CD4-positive, CD25-positive, alpha-beta regulatory T cell (primary cell): ENCODE results near the gene KCNE3. TPM values are rescaled to one million over a fixed set of nuclear protein-coding genes. Genes with fewer than 3 reads are reported as not detected.

ENCODE experiments used
- ATAC-seq, 2 donors: fragments of 150-1000 bp; cut with Tn5 transposase; one replicate each; pipeline ENCODE4 v1.10.0; 2021; ENCODE audit warnings: low read depth in 2 of 2, moderate number of reproducible peaks in 2 of 2, moderate library complexity in 1 of 2
- DNase-seq, 3 donors: peaks; one replicate each; pipeline versions ENCODE4 v3.0.0 to v3.0.0-alpha.2; 2012 to 2022; ENCODE audit warnings: mixed read lengths in 1 of 3
- H3K27ac ChIP-seq: one replicate; pipeline ENCODE4 v1.7.0; 2013; ENCODE audit warnings: mild to moderate bottlenecking, low read length; ENCODE audit not compliant: insufficient read depth, poor library complexity, severe bottlenecking
- H3K27me3 ChIP-seq: one replicate; pipeline ENCODE4 v1.7.0; 2013; ENCODE audit warnings: low read length; ENCODE audit not compliant: control insufficient read depth, insufficient read depth
- H3K36me3 ChIP-seq: one replicate; pipeline ENCODE4 v1.7.0; 2013; ENCODE audit warnings: mild to moderate bottlenecking, low read length, moderate library complexity; ENCODE audit not compliant: control insufficient read depth, insufficient read depth
- H3K4me1 ChIP-seq: 2 replicates; pipeline ENCODE4 v1.7.0; 2013; ENCODE audit warnings: mild to moderate bottlenecking, low read length; ENCODE audit not compliant: insufficient read depth, control insufficient read depth, poor library complexity, severe bottlenecking
- H3K4me3 ChIP-seq: one replicate; pipeline ENCODE4 v1.7.0; 2013; ENCODE audit warnings: low read depth, mild to moderate bottlenecking, low read length, moderate library complexity
- H3K9me3 ChIP-seq, 2 experiments: 1 replicate in 1 of 2; 2 replicates in 1 of 2; pipeline ENCODE4 v1.7.0; 2013; ENCODE audit warnings: low read length in 2 of 2, mild to moderate bottlenecking in 1 of 2, moderate library complexity in 1 of 2; ENCODE audit not compliant: control insufficient read depth in 2 of 2
- H3K27ac Mint-ChIP-seq, 3 donors: one replicate each; pipeline ENCODE4 v1.8.0; 2020 to 2022; ENCODE audit warnings: mild to moderate bottlenecking in 3 of 3, mixed read lengths in 3 of 3, moderate library complexity in 2 of 3
- H3K27me3 Mint-ChIP-seq: one replicate; pipeline ENCODE4 v1.8.0; 2022; ENCODE audit warnings: mild to moderate bottlenecking, mixed read lengths
- H3K36me3 Mint-ChIP-seq: one replicate; pipeline ENCODE4 v1.8.0; 2020; ENCODE audit warnings: mixed read lengths
- H3K4me1 Mint-ChIP-seq, 4 donors: one replicate each; pipeline ENCODE4 v1.8.0; 2020 to 2022; ENCODE audit warnings: mixed read lengths in 4 of 4, mild to moderate bottlenecking in 1 of 4
- H3K4me3 Mint-ChIP-seq, 4 donors: one replicate each; pipeline ENCODE4 v1.8.0; 2020 to 2022; ENCODE audit warnings: mild to moderate bottlenecking in 4 of 4, mixed read lengths in 4 of 4, moderate library complexity in 3 of 4
- H3K9me3 Mint-ChIP-seq, 7 donors: one replicate each; pipeline ENCODE4 v1.8.0; 2020 to 2022; ENCODE audit warnings: mixed read lengths in 7 of 7, mild to moderate bottlenecking in 3 of 7, moderate library complexity in 2 of 7
- polyA plus RNA-seq, 4 donors: library from polyadenylated mRNA; unstranded; fragments of 300-500 nt; fragmentation: Illumina TruSeq; gene quantifications; one replicate each; pipeline ENCODE4 v1.2.3, GENCODE V29; 2021
- total RNA-seq: library from RNA; stranded (reverse); gene quantifications from one replicate; pipeline ENCODE4 v1.2.3, GENCODE V29; 2022

KCNE3 gene
- total and polyA plus RNA-seq, 5 donors from 2014 or later = 0.14 TPM; not detected in 4

- Mint-ChIP-seq H3K27ac (no peak overlapping the region), H3K4me1 (no peaks in the 10 kb centered on the region), H3K4me3 (no peak overlapping the region), H3K9me3 (no peaks in the 10 kb centered on the region), H3K36me3 (no peaks in the 10 kb centered on the region), H3K27me3 (peaks cover 22% of the 10 kb centered on the region)
- Histone ChIP-seq H3K9me3 (no peaks in the 10 kb centered on the region), H3K4me3 (no peak overlapping the region), H3K4me1 (no peaks in the 10 kb centered on the region), H3K36me3 (no peaks in the 10 kb centered on the region), H3K27ac (no peak overlapping the region), H3K27me3 (no peaks in the 10 kb centered on the region)
- ATAC-seq (no peak), DNase-seq (no peak)
Observed at GRCh38 chr11:74478877-74479731, 11.8 kb upstream of the KCNE3 start.

- no peak overlapping the region for H3K4me3 ChIP-seq
- H3K4me1 ChIP-seq = no peaks in the 10 kb centered on the region
- Mint-ChIP-seq H3K27ac (no peak overlapping the region), H3K4me1 (peaks cover 0 to 6% (median 0%) of the 10 kb centered on the region in 4 donors), H3K9me3 (no peaks in the 10 kb centered on the region), H3K36me3 (no peaks in the 10 kb centered on the region), H3K27me3 (peaks cover 22% of the 10 kb centered on the region), H3K4me3 (no peak overlapping the region)
- DNase-seq (no peak), ATAC-seq (no peak)
- no peaks in the 10 kb centered on the region for H3K9me3 ChIP-seq
- H3K27ac ChIP-seq = no peak overlapping the region
- no peaks in the 10 kb centered on the region for H3K36me3 ChIP-seq
- no peaks in the 10 kb centered on the region for H3K27me3 ChIP-seq
Observed at GRCh38 chr11:74476536-74476935, 9.2 kb upstream of the KCNE3 start.

GRCh38 chr11:74474316-74474715, 7.0 kb upstream of the KCNE3 start:
- H3K4me1 Mint-ChIP-seq = peaks cover 0 to 6% (median 0%) of the 10 kb centered on the region in 4 donors
- H3K27ac ChIP-seq = no peak overlapping the region
- no peak for ATAC-seq
- no peak for DNase-seq
- H3K27ac Mint-ChIP-seq = no peak overlapping the region
- peaks cover 19% of the 10 kb centered on the region for H3K27me3 Mint-ChIP-seq
- H3K27me3 ChIP-seq = peaks cover under 1% of the 10 kb centered on the region
- no peaks in the 10 kb centered on the region for H3K4me1 ChIP-seq
- no peak overlapping the region for H3K4me3 ChIP-seq
- H3K9me3 Mint-ChIP-seq = no peaks in the 10 kb centered on the region
- no peaks in the 10 kb centered on the region for H3K36me3 ChIP-seq
- no peaks in the 10 kb centered on the region for H3K36me3 Mint-ChIP-seq
- H3K9me3 ChIP-seq = no peaks in the 10 kb centered on the region
- H3K4me3 Mint-ChIP-seq = no peak overlapping the region

DNA sequence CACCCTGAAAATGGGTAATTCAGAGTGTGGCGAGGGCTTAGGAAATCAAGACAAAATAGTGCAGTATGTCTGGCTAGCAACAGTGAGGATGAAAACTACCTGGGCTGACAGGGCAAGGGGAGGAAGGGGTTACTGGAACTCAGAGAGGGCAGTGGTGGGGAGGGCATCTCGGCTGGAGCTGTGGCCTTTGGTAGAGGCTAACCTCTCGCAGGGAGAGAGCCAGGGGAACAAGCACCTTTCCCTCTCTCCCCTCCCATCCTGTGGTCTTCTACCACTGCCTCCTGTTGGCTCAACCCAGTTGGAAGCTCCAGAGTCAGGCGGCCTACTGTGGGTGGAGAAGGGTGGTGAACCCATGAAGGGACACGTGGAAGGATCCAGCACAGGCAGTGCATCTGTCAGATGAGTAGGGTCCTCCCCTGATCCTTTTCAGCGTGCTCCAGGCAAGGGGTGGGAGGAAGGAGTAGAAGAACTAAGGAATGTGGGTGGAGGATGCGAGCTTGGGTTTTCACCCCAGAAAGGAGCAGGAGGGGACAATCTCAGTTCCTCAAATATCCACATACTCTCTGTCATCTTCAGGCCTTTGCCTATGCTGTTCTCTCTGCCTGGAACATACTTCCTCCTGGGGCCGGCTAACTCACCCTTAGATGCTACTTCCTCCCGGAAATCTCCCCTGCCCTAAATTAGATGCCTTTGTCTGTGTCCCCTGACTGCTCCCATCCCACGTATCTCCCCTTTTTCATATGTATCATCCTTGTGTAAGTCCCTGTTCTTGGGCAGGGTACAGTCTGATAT, 6.2 kb upstream of the KCNE3 start:
- Mint-ChIP-seq H3K27me3 (peaks cover 19% of the 10 kb centered on the region), H3K4me3 (no peak overlapping the region), H3K36me3 (no peaks in the 10 kb centered on the region), H3K27ac (peak overlapping the region in 1 of 3 donors; percentile 46), H3K4me1 (peaks cover 0 to 6% (median 1%) of the 10 kb centered on the region in 4 donors), H3K9me3 (no peaks in the 10 kb centered on the region)
- DNase-seq (no peak), ATAC-seq (no peak)
- H3K36me3 ChIP-seq = no peaks in the 10 kb centered on the region
- H3K4me1 ChIP-seq = no peaks in the 10 kb centered on the region
- H3K4me3 ChIP-seq = no peak overlapping the region
- H3K27me3 ChIP-seq = peaks cover 5% of the 10 kb centered on the region
- no peaks in the 10 kb centered on the region for H3K9me3 ChIP-seq
- H3K27ac ChIP-seq = no peak overlapping the region

GRCh38 chr11:74471668-74472429, 4.5 kb upstream of the KCNE3 start:
- ATAC-seq (no peak), DNase-seq (peak in 1 of 3 donors; percentile 13)
- Histone ChIP-seq H3K4me1 (no peaks in the 10 kb centered on the region), H3K4me3 (no peak overlapping the region), H3K27ac (no peak overlapping the region), H3K9me3 (no peaks in the 10 kb centered on the region), H3K36me3 (no peaks in the 10 kb centered on the region), H3K27me3 (peaks cover 5% of the 10 kb centered on the region)
- Mint-ChIP-seq H3K4me3 (no peak overlapping the region), H3K4me1 (peaks cover 0 to 11% (median 3%) of the 10 kb centered on the region in 4 donors), H3K27me3 (peaks cover 21% of the 10 kb centered on the region), H3K36me3 (peaks cover 7% of the 10 kb centered on the region), H3K27ac (no peak overlapping the region), H3K9me3 (no peaks in the 10 kb centered on the region)

DNA sequence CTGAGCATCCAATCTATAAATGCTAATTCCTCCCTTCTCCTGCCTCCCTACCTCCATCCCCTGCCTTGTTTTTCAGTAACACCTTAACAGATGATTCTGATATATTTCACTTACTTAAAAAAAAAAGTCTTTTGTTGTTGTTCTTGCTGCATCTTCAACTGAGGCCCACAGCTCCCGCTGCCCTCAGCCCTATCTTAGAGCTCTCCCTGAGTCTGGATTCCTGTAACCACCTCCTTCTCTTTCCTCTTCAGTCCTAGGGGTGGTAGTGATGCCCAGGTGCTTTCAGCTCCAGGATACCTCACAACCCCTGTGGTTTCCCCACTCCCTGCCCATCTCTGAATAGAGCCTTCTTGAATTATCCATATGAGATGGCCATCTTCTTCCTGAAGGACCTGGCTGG, 3.7 kb upstream of the KCNE3 start:
- Mint-ChIP-seq H3K4me3 (no peak overlapping the region), H3K27me3 (peaks cover 25% of the 10 kb centered on the region), H3K27ac (no peak overlapping the region), H3K4me1 (peaks cover 0 to 11% (median 3%) of the 10 kb centered on the region in 4 donors), H3K9me3 (no peaks in the 10 kb centered on the region), H3K36me3 (peaks cover 7% of the 10 kb centered on the region)
- H3K27ac ChIP-seq = no peak overlapping the region
- no peaks in the 10 kb centered on the region for H3K4me1 ChIP-seq
- ATAC-seq (no peak), DNase-seq (no peak)
- H3K4me3 ChIP-seq = no peak overlapping the region
- H3K9me3 ChIP-seq = no peaks in the 10 kb centered on the region
- peaks cover 8% of the 10 kb centered on the region for H3K27me3 ChIP-seq
- no peaks in the 10 kb centered on the region for H3K36me3 ChIP-seq

GRCh38 chr11:74470526-74470925, 3.2 kb upstream of the KCNE3 start:
- DNase-seq (no peak), ATAC-seq (no peak)
- Histone ChIP-seq H3K4me3 (no peak overlapping the region), H3K27me3 (peaks cover 10% of the 10 kb centered on the region), H3K4me1 (no peaks in the 10 kb centered on the region), H3K27ac (no peak overlapping the region), H3K9me3 (no peaks in the 10 kb centered on the region), H3K36me3 (no peaks in the 10 kb centered on the region)
- Mint-ChIP-seq H3K9me3 (no peaks in the 10 kb centered on the region), H3K4me1 (peaks cover 0 to 11% (median 3%) of the 10 kb centered on the region in 4 donors), H3K36me3 (peaks cover 7% of the 10 kb centered on the region), H3K27ac (no peak overlapping the region), H3K27me3 (peaks cover 31% of the 10 kb centered on the region), H3K4me3 (no peak overlapping the region)
